Neural cell (in vitro differentiated cells): Measurements from ENCODE around the gene PPP4R3A. TPM values are rescaled to one million over a fixed set of nuclear protein-coding genes. Genes with fewer than 3 reads are reported as not detected.

Experiments
- polyA plus RNA-seq: library from polyadenylated mRNA; depleted of rRNA; stranded (reverse); fragments of >200 nt; gene quantifications from 2 replicates; pipeline ENCODE4 v1.2.3, GENCODE V29; 2014
- small RNA-seq, 3 experiments: library from RNA; depleted of rRNA; stranded (forward); fragments of <200 nt; gene quantifications; one replicate each; pipeline ENCODE3, GENCODE V24; 2012

The PPP4R3A gene
- polyA plus RNA-seq, 1 donor from 2014 or later: 99.4 TPM

Small RNA genes within 50 kb of the gene (small RNA-seq; reads per million reads assigned to genes)
- gene AL133373.1: 0 reads per million in 3 experiments

Other genes starting within 250 kb of the PPP4R3A start
- gene CCDC88C, start 92.5 kb downstream of the PPP4R3A start, polyA plus RNA-seq: 20.1 and 33.8 TPM in 2 replicates
- not detected in 2 replicates for gene CATSPERB, start 221.8 kb upstream of the PPP4R3A start, polyA plus RNA-seq